Heart right ventricle (tissue), 16 donors: Measurements from ENCODE around the gene CHFR. TPM values are rescaled to one million over a fixed set of nuclear protein-coding genes. Genes with fewer than 3 reads are reported as not detected.
"Not testable (repeated sequence)": the region's sequence is repeated elsewhere in the genome, so short reads cannot be mapped to it uniquely, and the experiment has no call there.

Source experiments
- ATAC-seq, 8 donors: fragments of 200-7000 bp; cut with Tn5 transposase; one replicate each; pipeline ENCODE4 v1.9.1; 2020; ENCODE audit warnings: mild to moderate bottlenecking in 8 of 8, moderate library complexity in 8 of 8, moderate number of reproducible peaks in 1 of 8
- DNase-seq, 2 donors: peaks; one replicate each; pipeline ENCODE4 v3.0.0-alpha.2; 2020
- H3K27ac ChIP-seq, 10 donors: fragments of 200-600 bp; sonication (generic) in 2 of 10; one replicate each; pipeline versions ENCODE4 v1.5.0 to v1.8.0; 2020 to 2022; ENCODE audit warnings: mild to moderate bottlenecking in 3 of 10
- H3K27me3 ChIP-seq, 7 donors: fragments of 200-600 bp; one replicate each; pipeline ENCODE4 v1.8.0; 2021 to 2022; ENCODE audit warnings: mild to moderate bottlenecking in 2 of 7
- H3K36me3 ChIP-seq, 9 donors: fragments of 200-600 bp; sonication (generic) in 1 of 9; one replicate each; pipeline versions ENCODE4 v1.5.0 to v1.8.0; 2020 to 2022; ENCODE audit warnings: mild to moderate bottlenecking in 2 of 9
- H3K4me1 ChIP-seq, 9 donors: fragments of 200-600 bp; sonication (generic) in 1 of 9; one replicate each; pipeline versions ENCODE4 v1.5.0 to v1.8.0; 2020 to 2022; ENCODE audit warnings: mild to moderate bottlenecking in 4 of 9
- H3K4me3 ChIP-seq, 10 donors: fragments of 200-600 bp; sonication (generic) in 2 of 10; one replicate each; pipeline versions ENCODE4 v1.5.0 to v1.8.0; 2020 to 2022; ENCODE audit warnings: mild to moderate bottlenecking in 7 of 10, moderate library complexity in 2 of 10
- H3K9me3 ChIP-seq, 11 donors: fragments of 200-600 bp in 10 of 11; sonication (generic) in 2 of 11; one replicate each; pipeline versions ENCODE4 v1.5.0 to v1.8.0; 2013 to 2022; ENCODE audit warnings: mild to moderate bottlenecking in 2 of 11, control low read depth in 1 of 11, moderate library complexity in 1 of 11
- CTCF ChIP-seq, 9 donors: fragments of 200-600 bp; sonication (generic) in 2 of 9; IDR thresholded peaks; one replicate each; pipeline versions ENCODE4 v1.5.0 to v1.8.0; 2021 to 2022; ENCODE audit warnings: antibody characterized with exemption in 9 of 9, mild to moderate bottlenecking in 5 of 9, moderate library complexity in 1 of 9
- WGBS, 2 donors: extraction: QIAGEN DNeasy Blood & Tissue Kit; methylation state at CpG; one replicate each; pipeline ENCODE4 v1.1.7; 2013; ENCODE audit warnings: inconsistent platforms in 1 of 2; 5-methylcytosine and 5-hydroxymethylcytosine counted together
- intact Hi-C, 10 donors: fragments of 100-400 bp; cut with DNase I; formaldehyde crosslinking; loops; one replicate each; pipeline versions ENCODE4 v1.11.1 to v1.14.2; 2022
- polyA plus RNA-seq, 2 donors: library from polyadenylated mRNA; stranded (reverse); fragments of 200-250 nt; gene quantifications; one replicate each; pipeline ENCODE4 v1.2.3, GENCODE V29; 2013
- total RNA-seq, 10 donors: library from RNA; stranded (reverse); fragmentation: NEBNext Ultra II Directional in 3 of 10; extraction: Animal tissue kit (Norgen Biotek cat#: 25700) in 3 of 10; gene quantifications; one replicate each; pipeline versions ENCODE4 v1.2.1 to v1.2.4, GENCODE V29; 2021 to 2023
- donor health status: Arrhythmogenic right ventricular cardiomyopathy.
- donor health status: ischemic (EF 13 %, LVEDD 7.1; RV severe dilation, severe dysfunction).
- donor health status: healthy with polysubstance abuse.
- donor health status: DM: no; HTN: yes; CAD: no.
- donor health status: DM: no; HTN: no; CAD: no.
- donor health status: ischemic (EF 25% LVEDD 6.9; RV normal size, moderate dysfunction).
- donor health status: ischemic (EF 25% LVEDD 5.7; RV mildly dilated, moderate dysfunction).
- donor health status: healthy.
- donor health status: DM: yes; HTN: yes; CAD: no.
- donor health status: Ischemic cardiomyopathy.
- donor health status: ischemic (EF 35%, LVEDD 5.7; RV mildly dilated, moderate dysfunction).
- donor health status: nonischemic (EF 11% LVEDD 7.7; RV severe dilation, severe dysfunction).
- donor health status: DM: yes; HTN: yes; CAD: no.
- donor health status: PGD.
- donor health status: ischemic (EF 29% LVEDD 5.4; RV normal size, mild dysfunction).
- donor health status: nonischemic (EF 23%, LVEDD 6.1; RV moderate dilation, normal function).

Gene CHFR
- total and polyA plus RNA-seq, 12 donors = 10.2 to 27.2 (median 15.0) TPM

GRCh38 chr12:132886529-132887477, 602 bp downstream of the CHFR start:
- H3K27me3 ChIP-seq = no peaks in the 10 kb centered on the region
- peak in 2 of 8 donors; percentile 4 to 9 for ATAC-seq
- DNase-seq = peak in 1 of 2 donors; percentile 13
- peaks cover 0 to 38% (median 0%) of the 10 kb centered on the region in 9 donors for H3K36me3 ChIP-seq
- no peak for TF ChIP-seq CTCF (IDR thresholded peaks at IDR 0.05)
- peak overlapping the region; percentile 61 to 97 (median 78) for H3K4me3 ChIP-seq
- H3K9me3 ChIP-seq = peaks cover 0 to 7% (median 0%) of the 10 kb centered on the region in 11 donors
- peaks cover 0 to 17% (median 8%) of the 10 kb centered on the region in 9 donors for H3K4me1 ChIP-seq
- 8 to 11% methylated on average over 49 to 64 of the region's 64 CpGs for WGBS, 2 donors
- intact Hi-C loops = loop anchor here in 3 of 10 donors (1.0 to 10.0 kb wide), 4 partner anchors 21 to 122 kb away; partner anchors contain the start of genes ANKLE2 (in 1 of the 3), GOLGA3 (in 1 of the 3) and ZNF605 (in 1 of the 3)
- peak overlapping the region; percentile 67 to 99 (median 92) for H3K27ac ChIP-seq

GRCh38 chr12:132881818-132882217, 5.6 kb downstream of the CHFR start:
- no peak overlapping the region for H3K27ac ChIP-seq
- no peak for TF ChIP-seq CTCF (IDR thresholded peaks at IDR 0.05)
- H3K36me3 ChIP-seq = peaks cover 0 to 72% (median under 1%) of the 10 kb centered on the region in 9 donors

GRCh38 chr12:132874620-132875019, 12.8 kb downstream of the CHFR start:
- H3K27me3 ChIP-seq, H3K4me3 ChIP-seq, intact Hi-C loops, DNase-seq, H3K27ac ChIP-seq, ATAC-seq, H3K4me1 ChIP-seq, H3K9me3 ChIP-seq: not testable (repeated sequence)
- 92 to 98% methylated on average over 17 to 21 of the region's 21 CpGs for WGBS, 2 donors
- H3K36me3 ChIP-seq = peaks cover 0 to 99% (median 37%) of the 10 kb centered on the region in 9 donors

More at GRCh38 chr12:132881818-132882217, 5.6 kb downstream of the CHFR start:
- peaks cover 0 to 12% (median 7%) of the 10 kb centered on the region in 9 donors for H3K4me1 ChIP-seq
- intact Hi-C loops = loop anchor here in 1 of 10 donors (10.0 kb wide), 1 partner anchor 117 kb away; the partner anchor contains the start of gene ANKLE2
- DNase-seq (no peak), ATAC-seq (no peak)
- no peaks in the 10 kb centered on the region for H3K27me3 ChIP-seq
- H3K4me3 ChIP-seq = no peak overlapping the region
- peaks cover 0 to 7% (median 0%) of the 10 kb centered on the region in 11 donors for H3K9me3 ChIP-seq
- WGBS, 2 donors = 84 to 87% methylated on average over 7 of the region's 7 CpGs

- no peaks in the 10 kb centered on the region for H3K9me3 ChIP-seq
- H3K4me3 ChIP-seq = no peak overlapping the region
- TF ChIP-seq CTCF (IDR thresholded peaks at IDR 0.05) = no peak
- no peak for ATAC-seq
- WGBS, 2 donors = 97% methylated on average over 11 of the region's 11 CpGs
- peaks cover 0 to 99% (median 42%) of the 10 kb centered on the region in 9 donors for H3K36me3 ChIP-seq
- H3K27me3 ChIP-seq = no peaks in the 10 kb centered on the region
- intact Hi-C loops = no loop called here
- H3K4me1 ChIP-seq = no peaks in the 10 kb centered on the region
- DNase-seq = no peak
- H3K27ac ChIP-seq = no peak overlapping the region
Measured at GRCh38 chr12:132874175-132874574, 13.2 kb downstream of the CHFR start.
